Left colon (tissue), 2 donors: ENCODE data around the gene NTSR1. TPM values are rescaled to one million over a fixed set of nuclear protein-coding genes. Genes with fewer than 3 reads are reported as not detected.
A peak's percentile ranks its signal among the peaks of the same experiment; 100 is the strongest.

ENCODE experiments used
- ATAC-seq: fragments of 200-7000 bp; cut with Tn5 transposase; one replicate; pipeline ENCODE4 v1.9.1; 2020; ENCODE audit warnings: mild to moderate bottlenecking, moderate library complexity
- DNase-seq, 2 donors: peaks; one replicate each; pipeline ENCODE4 v3.0.0-alpha.2; 2020
- intact Hi-C, 2 donors: fragments of 100-400 bp; cut with DNase I in 1 of 2; cut with micrococcal nuclease in 1 of 2; formaldehyde crosslinking; loops; one replicate each; pipeline versions ENCODE4 v1.11.2 to v1.14.0; 2022; cut with DNase I, micrococcal nuclease
- total RNA-seq, 2 donors: library from RNA; stranded (reverse); fragmentation: NEBNext Ultra II Directional; extraction: Animal tissue kit (Norgen Biotek cat#: 25700); gene quantifications; one replicate each; pipeline ENCODE4 v1.2.1, GENCODE V29; 2021
- donor health status: DM: no; HTN: no; CAD: no.
- donor health status: DM: yes; HTN: yes; CAD: no.

Gene NTSR1
- total RNA-seq, 2 donors from 2014 or later: 2.3 TPM; not detected in 1

DNA sequence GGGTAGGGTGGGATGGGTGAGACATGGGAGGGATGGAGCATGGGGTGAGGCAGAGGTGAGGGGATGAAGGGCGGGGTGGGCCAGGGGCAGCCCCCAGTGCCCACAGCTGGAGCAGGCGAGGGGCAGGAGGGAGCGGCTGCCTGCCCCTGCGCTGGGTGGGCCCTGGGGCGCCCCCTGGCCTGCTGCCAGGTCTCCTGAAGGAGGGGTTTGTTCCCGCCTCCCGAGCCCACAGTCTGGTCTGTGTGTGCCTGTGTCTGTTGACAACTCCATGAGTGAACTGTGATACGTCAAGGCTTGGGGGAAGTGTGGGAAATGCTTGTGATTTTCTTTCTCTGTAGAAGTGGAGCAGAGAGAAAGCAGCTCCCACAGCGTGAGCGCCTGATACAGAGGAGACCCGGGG, 76.8 kb downstream of the NTSR1 start:
- DNase-seq (no peak), ATAC-seq (no peak)
- intact Hi-C loops: loop anchor here in 1 of 2 donors (10.0 kb wide), 1 partner anchor 121 kb away; no protein-coding TSS in a partner anchor

DNA sequence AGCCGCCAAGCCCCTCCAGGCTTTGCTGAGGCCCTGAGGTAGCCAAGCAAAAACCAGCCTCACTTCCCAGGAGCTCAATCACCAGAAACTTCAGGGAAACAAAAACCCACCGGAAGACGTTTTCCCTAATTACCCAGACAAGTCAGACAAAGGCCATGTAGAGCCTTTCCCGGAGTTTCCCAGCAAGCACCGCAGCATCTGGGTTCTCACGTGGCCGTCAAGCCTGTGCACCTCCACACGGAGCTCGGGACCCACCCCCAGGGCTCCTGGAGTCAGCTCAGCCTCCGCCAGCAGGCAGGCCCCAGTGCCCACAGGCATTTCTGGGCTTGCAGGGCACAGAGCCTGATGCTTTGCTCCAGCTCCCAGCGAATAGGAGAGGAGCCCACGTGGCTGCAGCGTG, 77.5 kb downstream of the NTSR1 start:
- intact Hi-C loops: loop anchor here in 1 of 2 donors (10.0 kb wide), 1 partner anchor 121 kb away; no protein-coding TSS in a partner anchor
- DNase-seq (no peak), ATAC-seq (no peak)

DNA sequence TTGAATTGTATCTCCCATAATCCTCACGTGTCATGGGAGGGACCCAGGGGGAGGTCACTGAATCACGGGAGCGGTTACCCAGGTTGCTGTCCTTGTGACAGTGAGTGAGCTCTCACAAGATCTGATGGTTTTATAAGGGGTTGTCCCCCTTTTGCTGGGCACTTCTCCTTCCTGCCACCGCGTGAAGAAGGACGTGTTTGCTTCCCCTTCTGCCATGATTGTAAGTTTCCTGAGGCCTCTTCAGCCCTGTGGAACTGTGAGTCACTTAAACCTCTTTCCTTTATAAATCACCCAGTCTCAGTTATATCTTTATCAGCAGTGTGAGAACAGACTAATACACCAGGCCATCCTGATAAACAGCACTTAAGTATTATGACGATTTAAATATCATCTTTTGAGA, 78.7 kb downstream of the NTSR1 start:
- intact Hi-C loops: loop anchor here in 1 of 2 donors (10.0 kb wide), 1 partner anchor 123 kb away; no protein-coding TSS in a partner anchor

DNA sequence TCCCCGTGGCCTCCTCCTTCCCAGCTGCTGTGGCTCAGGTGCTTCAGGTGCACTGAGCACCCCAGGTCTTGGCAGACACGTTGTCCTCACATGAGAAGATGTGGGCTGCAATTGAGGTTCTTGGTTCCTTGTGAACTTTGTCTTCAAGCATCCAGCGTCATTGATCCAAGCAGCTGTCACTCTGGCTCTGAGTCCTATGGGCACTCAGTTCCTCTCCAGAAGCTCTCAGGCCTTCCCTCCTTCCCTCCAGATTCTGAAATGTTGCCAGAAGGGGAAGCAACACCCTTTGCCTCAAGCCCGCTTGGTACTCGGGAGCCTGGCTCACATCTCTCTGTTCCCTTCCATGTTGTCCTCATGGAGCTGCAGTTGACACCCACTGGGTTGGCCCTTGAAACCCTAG, 79.2 kb downstream of the NTSR1 start:
- DNase-seq (no peak), ATAC-seq (no peak)
- intact Hi-C loops: loop anchor here in 1 of 2 donors (10.0 kb wide), 1 partner anchor 123 kb away; no protein-coding TSS in a partner anchor

More for the DNA sequence above, 78.7 kb downstream of the NTSR1 start:
- DNase-seq: no peak
- ATAC-seq: no peak

DNA sequence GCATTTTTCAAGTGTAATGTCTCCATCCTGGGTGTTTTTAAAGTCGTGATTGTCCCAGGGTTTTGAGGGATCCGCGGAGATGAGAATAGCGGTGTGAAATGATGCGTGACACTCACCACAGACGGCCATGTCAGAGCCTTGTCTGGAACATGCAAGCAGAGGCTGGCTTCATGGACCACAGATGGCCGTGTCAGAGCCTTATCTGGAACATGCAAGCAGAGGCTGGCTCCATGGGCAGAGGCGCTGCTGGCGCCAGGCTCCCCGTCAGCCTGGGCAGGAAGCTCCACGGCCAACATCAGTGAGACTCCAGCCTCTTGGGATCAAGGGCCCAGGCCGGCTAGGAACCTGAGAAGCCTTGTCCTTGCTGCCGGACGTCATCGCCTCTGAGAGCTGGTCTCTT, 80.0 kb downstream of the NTSR1 start:
- DNase-seq (no peak), ATAC-seq (no peak)
- intact Hi-C loops: loop anchor here in 1 of 2 donors (10.0 kb wide), 1 partner anchor 124 kb away; no protein-coding TSS in a partner anchor

DNA sequence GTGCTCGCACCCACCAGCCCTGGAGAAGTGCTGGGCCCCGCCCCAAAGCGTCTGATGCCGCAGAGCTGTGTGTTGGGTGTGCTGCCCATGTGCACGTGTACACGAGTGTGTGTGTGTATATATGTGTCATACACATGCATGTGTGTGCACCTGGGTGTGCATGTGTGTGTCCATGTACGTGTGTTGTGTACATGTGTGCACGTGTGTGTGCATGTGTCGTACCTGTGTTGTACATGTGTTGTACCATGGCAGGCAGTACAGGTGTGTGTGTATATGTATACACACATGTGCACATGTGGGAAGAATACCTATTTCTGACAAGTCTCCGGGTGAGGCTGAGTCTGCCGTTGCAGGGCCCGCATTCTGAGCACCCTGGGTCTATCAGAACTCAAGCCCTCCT, 81.4 kb downstream of the NTSR1 start:
- ATAC-seq (no peak), DNase-seq (no peak)
- intact Hi-C loops: loop anchor here in 1 of 2 donors (5.0 kb wide), 1 partner anchor 123 kb away; no protein-coding TSS in a partner anchor

DNA sequence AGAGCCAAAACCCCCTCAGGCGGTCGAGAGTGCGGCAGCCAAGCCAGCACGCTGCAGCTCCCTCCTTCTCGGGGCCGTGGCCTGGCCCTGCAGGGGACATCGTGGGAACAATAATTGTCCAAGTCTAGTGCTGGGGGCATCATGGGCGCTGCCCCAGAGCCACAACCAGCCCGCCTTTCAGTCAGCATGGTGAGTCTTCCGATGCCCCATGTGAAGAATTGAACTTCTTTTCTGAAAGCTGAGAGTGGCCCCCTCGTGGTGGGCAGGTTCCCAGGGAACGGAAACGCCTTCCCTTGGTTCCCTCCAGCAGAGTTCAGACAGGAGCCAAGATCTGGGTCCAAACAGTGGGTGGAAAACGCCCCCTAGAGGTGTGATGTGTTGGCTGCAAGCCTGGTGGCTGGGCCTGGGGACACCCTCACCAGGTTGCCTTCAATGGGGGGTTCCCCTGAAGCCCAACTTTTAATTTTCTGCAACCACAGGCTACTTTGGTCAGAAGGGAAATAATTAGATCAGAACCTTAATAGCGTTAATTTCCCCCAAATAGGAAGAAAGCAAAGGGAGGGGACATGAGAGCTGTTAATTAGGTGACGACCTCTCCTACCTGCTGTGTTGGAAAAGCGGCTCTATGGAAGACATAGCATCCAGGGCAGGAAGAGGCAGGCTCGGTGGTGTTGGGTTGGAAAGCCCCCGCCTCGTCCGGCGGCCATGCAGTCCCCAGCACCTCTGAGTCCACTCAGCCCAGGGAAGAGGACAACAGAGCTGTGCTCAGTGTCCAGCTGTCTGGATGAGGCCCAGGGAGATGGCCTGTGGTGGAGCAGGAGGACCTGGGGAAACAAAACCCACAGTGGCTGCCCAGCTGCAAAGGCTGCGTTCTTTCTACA, 82.9 kb downstream of the NTSR1 start:
- DNase-seq (peak; percentile 80 to 81), ATAC-seq (peak; percentile 20)
- intact Hi-C loops: loop anchor here in 1 of 2 donors (5.0 kb wide), 1 partner anchor 124 kb away; no protein-coding TSS in a partner anchor

DNA sequence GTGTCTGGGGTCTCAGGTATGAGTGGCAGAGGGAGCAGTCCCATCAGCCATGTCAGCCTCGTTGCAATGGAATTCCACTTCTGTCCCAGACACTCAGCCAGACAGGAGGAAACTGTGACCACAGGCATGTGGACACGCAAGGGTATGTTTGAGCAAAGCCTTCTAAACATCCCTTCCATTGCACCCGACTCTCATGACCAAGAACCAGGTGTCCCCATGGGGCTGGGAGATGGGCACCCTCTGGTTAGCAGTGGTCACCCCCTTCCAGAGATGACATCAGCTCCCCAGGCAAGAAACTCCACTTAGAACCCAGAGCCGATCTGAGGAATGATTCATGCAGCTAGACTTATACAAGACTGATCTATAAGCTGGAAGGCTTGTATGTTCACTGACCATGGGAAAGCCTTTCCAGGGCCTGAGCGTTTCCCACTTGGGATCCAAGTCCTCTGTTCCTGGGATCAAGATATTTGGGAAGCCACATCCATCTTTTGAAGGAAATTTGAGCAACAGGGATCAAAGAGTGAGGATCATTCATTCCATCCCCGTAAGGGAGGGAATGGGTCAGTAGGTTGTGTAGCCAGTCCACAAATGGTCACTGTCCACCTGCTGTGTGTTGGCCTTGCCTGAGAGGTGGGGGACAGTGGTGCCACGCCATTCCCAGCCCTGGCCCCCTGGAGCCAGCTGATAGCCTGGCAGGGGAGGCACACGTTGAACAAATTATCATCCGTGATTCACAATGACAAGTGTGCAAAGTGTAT, 83.7 kb downstream of the NTSR1 start:
- intact Hi-C loops: loop anchor here in 1 of 2 donors (5.0 kb wide), 1 partner anchor 125 kb away; no protein-coding TSS in a partner anchor

DNA sequence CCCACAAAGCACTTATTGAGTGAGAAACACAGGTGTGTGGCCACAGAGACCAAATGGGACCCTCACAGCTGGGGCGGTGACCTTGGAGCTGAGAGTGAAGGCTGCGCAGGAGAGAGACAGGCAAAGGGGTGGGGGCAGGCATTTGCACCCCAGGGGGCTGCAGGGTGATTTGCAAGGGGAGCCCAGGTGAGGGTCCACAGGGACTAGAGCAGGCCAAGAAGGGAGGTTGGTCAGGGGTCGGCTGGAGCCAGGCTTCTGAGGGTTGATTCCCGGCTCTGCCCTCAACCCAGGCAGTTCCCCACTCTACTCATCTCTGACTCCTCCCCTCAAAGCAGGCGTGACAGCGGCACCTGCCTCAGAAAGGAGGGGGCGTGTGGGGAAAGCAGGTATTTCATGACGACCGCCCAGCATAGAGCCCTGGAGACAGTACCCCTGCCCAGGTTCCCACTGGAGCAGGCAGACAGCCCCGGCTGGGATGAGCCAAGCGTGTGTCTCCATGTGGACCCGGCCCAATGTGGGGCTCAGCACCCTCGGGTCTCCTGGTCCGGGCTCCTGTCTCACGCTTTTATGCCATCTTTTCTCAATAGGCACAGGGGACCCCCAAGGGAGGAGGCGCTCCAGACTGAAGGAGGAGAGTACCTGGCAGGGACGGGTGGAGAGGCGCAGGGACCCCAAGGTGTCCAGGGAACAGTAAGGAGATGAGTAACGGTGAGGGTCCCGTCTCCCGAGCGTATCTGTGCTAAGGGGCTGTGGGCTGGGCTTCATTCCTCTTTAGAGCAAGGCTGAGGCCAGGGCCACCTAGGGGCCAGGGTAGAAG, 84.5 kb downstream of the NTSR1 start:
- DNase-seq (no peak), ATAC-seq (no peak)
- intact Hi-C loops: loop anchor here in 1 of 2 donors (5.0 kb wide), 1 partner anchor 126 kb away; no protein-coding TSS in a partner anchor

More for the DNA sequence above, 83.7 kb downstream of the NTSR1 start:
- no peak for DNase-seq
- ATAC-seq: no peak

DNA sequence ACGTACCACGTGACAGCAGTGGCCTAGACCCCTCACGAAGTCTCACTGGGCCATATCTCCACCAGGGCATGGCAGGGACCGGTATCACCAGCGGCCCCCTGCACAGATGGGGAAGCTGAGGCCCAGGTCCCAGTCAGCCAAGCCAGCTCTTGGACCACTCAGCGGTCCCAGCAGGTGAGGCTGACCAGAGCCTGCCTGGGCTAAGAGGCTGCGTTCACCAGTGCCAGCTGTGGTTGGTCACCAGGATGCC, 85.0 kb downstream of the NTSR1 start:
- intact Hi-C loops: loop anchor here in 1 of 2 donors (5.0 kb wide), 1 partner anchor 126 kb away; no protein-coding TSS in a partner anchor
- DNase-seq (no peak), ATAC-seq (no peak)

DNA sequence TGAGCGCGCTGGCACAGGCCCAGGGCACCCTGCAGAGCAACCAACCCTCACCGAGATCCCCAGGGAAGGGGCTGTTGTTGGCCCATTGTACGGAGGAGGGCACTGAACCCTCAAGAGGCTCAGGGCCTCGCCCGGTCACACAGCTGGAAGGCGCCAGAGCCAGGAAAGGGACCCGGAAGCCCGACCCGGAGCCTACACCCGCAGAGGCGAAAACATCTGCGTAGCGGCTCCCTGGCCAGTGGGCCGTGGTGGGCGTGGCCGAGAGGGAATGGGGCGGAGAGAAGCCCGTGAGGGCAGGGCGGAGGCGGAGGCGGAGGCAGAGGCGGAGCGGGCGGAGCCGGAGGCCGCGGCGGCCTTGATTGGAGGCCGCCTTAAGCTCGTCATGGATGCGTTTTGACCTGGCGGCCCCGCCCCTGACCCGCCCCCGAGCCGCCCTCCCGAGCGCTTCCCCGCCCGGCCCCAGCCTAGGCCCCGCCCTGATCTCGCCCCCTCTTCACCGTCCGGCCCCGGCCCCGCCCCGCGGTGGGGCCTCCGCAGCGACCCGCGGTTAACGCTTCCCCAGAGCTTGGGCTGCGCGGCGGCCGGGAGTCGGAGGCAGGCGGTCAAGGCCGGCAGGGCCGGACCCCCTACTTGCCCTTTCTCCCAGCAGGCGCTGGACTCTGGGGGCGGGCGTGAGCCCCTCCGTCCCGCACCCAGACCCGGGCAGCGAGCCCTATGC, 85.5 kb downstream of the NTSR1 start:
- intact Hi-C loops: loop anchor here in 1 of 2 donors (5.0 kb wide), 1 partner anchor 127 kb away; no protein-coding TSS in a partner anchor
- DNase-seq (peak; percentile 96 to 99), ATAC-seq (peak; percentile 77)

DNA sequence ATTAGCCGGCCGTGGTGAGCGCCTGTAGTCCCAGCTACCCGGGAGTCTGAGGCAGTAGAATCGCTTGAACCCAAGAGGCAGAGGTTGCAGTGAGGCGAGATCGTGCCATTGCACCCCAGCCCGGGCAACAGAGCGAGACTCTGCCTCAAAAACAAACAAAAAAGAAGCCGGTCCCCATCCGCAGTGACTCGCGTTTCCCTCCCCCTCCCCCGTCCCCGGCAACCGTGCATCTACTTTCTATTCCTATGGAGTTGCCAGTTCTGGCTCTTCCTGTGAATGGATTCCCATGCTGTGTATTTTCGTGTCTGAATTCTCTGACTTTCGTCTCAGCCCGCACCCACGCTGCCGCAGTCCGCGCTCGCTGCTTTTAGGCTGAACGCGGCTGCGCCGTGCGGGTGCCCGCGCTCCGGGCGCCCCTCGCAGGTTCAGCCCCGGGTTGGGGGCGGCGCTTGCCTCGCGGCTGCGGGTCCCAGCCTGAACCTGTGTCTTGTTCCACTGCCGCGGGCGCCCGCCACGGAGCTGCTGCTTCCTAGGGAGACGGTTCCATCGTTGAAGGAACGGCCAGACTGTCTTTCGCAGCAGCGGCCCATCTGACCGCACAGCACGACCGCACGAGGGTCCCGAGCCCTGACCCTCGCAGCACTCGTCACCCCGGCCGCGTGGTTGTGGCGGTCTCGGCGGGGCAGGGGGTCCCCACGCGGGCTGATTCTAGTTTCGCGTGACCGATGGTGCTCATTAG, 86.6 kb downstream of the NTSR1 start:
- intact Hi-C loops: no loop called here
- ATAC-seq: peak; percentile 2

DNA sequence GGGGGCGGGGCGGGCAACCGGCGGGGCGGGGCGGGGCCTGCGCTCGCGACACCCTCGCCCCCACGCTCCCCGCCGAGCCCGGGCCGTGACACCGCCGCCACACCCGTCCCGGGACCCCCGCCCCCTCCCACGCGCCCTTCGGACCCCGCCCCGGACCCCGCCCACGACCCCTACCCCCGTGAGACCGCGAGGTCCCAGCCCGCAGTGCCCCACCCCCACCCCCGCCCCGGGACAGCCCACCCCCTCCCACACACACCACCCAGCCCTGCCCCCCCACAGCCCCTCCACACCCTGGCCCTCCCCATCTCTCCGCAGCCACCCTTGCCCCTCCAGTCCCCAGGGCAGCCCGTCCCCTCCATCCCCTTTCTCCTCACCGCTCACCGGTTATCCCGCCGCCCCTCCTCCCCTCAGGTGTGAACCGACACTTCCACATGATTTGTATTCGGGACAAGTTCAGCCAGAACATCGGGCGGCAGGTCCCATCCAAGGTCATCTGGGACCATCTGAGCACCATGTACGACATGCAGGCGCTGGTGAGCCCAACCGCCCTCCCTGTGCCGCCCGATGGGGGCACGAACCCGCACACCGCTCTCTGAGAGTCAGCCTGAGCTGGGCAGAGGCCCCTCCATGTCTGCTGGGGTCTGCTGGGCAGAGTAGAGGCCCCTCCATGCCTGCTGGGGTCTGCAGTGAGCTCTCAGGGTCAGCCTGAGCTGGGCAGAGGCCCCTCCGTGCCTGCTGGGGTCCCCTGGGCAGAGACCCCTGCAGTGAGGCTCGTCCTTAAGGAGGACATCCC, 88.3 kb downstream of the NTSR1 start:
- ATAC-seq (no peak), DNase-seq (peak in 1 of 2 donors; percentile 50)
- intact Hi-C loops: no loop called here

More for the DNA sequence above, 86.6 kb downstream of the NTSR1 start:
- peak in 1 of 2 donors; percentile 70 for DNase-seq

DNA sequence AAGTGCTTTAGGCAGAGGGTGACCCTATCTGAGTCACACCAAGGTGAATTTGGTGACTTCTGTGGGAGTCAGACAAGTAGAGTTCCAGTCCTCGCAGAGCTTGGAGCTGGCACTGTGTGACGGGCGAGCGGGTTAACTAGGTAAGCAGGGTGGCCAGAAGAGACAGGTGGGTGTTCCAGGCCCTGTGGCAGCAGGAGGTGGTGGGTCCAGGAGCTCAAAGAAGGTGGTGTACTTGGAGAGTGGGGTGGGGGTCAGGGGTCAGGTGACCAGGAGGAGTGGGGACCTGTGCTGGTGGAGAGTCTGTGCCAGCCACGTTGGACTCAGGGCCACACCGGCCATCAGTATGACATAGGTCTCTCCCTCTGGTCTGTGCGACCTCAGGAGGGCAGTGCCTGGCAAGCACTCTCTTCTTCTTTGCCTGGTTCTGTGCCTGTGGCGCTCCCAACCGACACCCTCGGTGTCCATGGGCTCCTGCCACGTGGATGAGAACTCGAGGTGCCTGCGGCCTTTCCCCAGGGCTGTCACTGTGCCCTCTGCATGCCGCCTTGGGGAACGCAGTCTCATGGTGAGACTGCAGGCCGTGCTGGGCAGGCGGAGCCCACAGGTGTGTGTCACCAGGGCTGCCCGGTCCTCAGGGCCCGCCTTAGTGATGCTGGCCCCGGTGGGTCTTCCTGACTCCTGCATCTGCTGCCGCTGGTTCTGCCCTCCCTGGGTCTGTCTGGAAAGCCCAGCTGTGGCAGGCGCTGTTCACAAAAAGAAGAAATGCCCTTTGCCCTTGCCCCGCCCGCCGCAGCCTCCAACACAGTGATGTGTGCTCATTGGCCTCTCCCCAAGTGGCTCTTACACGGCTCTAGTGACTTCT, 89.3 kb downstream of the NTSR1 start:
- ATAC-seq (peak; percentile 39), DNase-seq (peak; percentile 75 to 86)
- intact Hi-C loops: no loop called here

DNA sequence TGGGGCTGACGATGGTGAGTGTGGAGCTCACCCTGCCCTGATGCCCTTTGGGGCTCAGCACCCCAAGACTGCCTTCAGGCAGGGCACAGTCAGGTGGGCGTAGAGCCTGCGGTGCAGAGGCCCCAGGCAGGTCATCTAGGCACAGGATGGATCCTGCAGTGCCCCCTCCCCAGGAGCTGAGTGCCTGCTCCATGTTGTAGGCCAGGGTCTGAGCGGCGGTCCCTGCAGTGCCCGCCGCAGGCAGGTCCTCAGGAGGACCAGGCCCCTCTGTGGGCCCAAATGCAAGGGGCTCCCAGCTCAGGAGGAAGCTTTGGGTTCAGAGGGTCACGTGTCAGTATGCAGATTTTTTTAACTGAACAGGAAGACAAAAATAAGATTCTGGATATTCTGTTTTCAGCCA, 90.4 kb downstream of the NTSR1 start:
- ATAC-seq (no peak), DNase-seq (no peak)
- intact Hi-C loops: no loop called here

DNA sequence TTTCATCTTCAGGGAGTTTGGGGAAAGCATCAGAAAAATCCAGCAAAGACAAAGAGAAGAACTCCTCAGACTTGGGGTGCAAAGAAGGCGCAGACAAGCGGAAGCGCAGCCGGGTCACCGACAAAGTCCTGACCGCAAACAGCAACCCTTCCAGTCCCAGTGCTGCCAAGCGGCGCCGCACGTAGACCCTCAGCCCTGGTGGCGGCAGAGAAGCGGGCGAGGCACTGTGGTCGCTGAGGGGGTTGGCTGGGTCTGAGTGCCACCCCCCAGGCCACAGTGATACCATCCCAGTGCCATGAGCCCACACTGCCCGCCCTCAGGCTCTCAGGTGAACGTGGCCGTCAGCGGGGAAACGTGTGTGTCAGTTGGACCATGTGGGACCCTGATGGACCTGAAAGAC, 90.8 kb downstream of the NTSR1 start:
- ATAC-seq (no peak), DNase-seq (no peak)
- intact Hi-C loops: no loop called here
